ENCODE measurements around the gene S100A5. TPM values are rescaled to one million over a fixed set of nuclear protein-coding genes. Genes with fewer than 3 reads are reported as not detected.
"Not testable (repeated sequence)": the region's sequence is repeated elsewhere in the genome, so short reads cannot be mapped to it uniquely, and the experiment has no call there.

The S100A5 gene, protein sequence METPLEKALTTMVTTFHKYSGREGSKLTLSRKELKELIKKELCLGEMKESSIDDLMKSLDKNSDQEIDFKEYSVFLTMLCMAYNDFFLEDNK
- not detected for total RNA-seq

DNA sequence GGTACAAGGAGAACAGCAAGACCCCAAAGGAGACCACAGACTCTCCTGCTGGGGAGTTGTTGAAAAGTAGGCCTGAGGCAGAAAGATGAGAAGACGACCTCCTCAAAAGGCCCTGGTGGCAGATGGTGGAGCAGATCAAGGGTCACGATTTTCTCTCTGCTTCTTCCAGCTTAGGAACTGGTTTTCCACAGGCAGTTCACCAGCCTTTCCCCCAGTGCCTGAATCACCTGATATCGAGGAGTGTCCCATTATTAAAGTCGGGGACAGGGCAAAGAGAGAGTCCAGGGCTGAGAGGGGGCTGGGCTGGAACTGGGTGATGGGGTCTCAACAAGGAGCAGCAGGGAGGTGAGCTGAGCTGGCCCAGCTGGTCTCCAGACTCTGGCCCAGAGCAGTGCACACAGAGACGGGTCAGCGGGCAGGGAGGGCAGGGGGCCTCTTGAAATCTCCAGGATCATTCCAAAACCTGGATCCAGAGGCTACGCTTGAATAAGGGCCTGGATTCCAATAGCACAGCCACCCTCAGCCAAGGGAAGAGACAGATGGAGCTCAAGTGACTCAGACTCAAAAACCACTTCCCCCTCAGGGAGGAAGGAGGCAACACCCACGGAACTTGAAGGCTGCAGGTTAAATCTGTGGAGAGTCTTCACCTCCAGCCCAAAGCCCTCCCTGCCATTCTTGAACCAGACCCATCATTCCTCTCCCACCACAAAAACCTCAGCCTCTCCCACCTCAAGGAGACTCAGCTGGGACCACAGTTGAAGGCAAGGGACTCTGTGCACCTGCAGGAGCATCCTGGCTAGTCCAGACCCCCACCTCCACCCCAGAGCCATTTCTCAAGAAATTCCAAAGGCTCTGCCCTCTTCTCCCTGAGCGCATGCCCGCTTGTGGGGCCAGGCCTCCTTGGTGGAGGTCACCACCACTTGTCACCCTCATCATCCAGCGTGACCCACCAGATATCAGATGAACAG is at the start of gene S100A5:
Gene S100A5 (minus strand): TSS at position 541 of the 968 bp plus-strand sequence. CDS start 743 bp downstream, outside the sequence.
- Histone ChIP-seq H3K9me3 (no peaks in the 10 kb centered on the region), H3K36me3 (no peaks in the 10 kb centered on the region), H3K4me3 (no peak within 1 kb of the TSS), H3K27me3 (no peaks in the 10 kb centered on the region), H3K4me1 (peaks cover 0 to 69% (median 23%) of the 10 kb centered on the region in 4 donors), H3K27ac (peak within 1 kb of the TSS in 3 of 4 donors; percentile 50 to 68 (median 59))
- DNase-seq, result peak in 2 of 3 donors; percentile 62 to 70
- TF ChIP-seq, protein P1, sequence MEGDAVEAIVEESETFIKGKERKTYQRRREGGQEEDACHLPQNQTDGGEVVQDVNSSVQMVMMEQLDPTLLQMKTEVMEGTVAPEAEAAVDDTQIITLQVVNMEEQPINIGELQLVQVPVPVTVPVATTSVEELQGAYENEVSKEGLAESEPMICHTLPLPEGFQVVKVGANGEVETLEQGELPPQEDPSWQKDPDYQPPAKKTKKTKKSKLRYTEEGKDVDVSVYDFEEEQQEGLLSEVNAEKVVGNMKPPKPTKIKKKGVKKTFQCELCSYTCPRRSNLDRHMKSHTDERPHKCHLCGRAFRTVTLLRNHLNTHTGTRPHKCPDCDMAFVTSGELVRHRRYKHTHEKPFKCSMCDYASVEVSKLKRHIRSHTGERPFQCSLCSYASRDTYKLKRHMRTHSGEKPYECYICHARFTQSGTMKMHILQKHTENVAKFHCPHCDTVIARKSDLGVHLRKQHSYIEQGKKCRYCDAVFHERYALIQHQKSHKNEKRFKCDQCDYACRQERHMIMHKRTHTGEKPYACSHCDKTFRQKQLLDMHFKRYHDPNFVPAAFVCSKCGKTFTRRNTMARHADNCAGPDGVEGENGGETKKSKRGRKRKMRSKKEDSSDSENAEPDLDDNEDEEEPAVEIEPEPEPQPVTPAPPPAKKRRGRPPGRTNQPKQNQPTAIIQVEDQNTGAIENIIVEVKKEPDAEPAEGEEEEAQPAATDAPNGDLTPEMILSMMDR (IDR thresholded peaks at IDR 0.05), result no peak
- TF ChIP-seq POLR2A (IDR thresholded peaks at IDR 0.05), result no peak

DNA sequence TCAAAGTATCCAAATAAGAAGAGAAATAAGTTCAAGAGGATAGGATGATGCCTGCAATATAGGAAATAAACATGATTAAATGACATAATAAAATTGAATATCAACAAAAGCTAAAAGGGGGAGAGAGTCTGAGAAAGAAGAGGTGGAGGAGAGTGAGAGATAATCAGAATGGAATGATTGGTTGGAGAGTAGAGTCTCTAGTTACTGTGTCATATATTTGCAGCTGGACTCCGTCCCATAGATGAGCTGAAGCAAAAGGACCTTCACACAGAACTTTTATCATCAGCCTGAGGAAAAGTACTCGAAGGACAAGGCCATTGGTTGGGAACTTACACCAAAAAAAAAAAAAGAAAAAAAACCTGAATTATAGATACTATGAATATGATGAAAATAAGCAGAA is 47.7 kb upstream of the S100A5 start:
- no peak overlapping the region for H3K4me3 ChIP-seq
- no peak overlapping the region for H3K27ac ChIP-seq
- no peaks in the 10 kb centered on the region for H3K9me3 ChIP-seq
- no peak for DNase-seq
- TF ChIP-seq, protein P1 (IDR thresholded peaks at IDR 0.05), result no peak
- TF ChIP-seq POLR2A (IDR thresholded peaks at IDR 0.05), result no peak
- H3K27me3 ChIP-seq, result no peaks in the 10 kb centered on the region
- no peaks in the 10 kb centered on the region for H3K4me1 ChIP-seq
- H3K36me3 ChIP-seq, result no peaks in the 10 kb centered on the region

DNA sequence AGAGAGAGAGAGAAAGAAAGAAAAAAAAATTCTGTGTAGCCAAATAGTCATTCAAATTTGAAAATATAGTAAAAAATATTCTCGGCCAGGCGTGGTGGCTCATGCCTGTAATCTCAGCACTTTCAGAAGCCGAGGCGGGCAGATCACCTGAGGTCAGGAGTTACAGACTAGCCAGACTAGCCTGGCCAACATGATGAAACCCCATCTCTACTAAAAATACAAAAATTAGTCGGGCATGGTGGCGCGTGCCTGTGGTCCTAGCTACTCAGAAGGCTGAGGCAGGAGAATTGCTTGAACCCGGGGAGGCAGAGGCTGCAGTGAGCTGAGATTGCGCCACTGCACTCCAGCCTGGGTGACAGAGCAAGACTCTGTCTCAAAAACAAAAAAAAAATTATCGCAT is 47.3 kb upstream of the S100A5 start:
- not testable (repeated sequence) for DNase-seq, H3K9me3 ChIP-seq, H3K36me3 ChIP-seq, H3K27ac ChIP-seq, H3K4me1 ChIP-seq, H3K27me3 ChIP-seq, H3K4me3 ChIP-seq

DNA sequence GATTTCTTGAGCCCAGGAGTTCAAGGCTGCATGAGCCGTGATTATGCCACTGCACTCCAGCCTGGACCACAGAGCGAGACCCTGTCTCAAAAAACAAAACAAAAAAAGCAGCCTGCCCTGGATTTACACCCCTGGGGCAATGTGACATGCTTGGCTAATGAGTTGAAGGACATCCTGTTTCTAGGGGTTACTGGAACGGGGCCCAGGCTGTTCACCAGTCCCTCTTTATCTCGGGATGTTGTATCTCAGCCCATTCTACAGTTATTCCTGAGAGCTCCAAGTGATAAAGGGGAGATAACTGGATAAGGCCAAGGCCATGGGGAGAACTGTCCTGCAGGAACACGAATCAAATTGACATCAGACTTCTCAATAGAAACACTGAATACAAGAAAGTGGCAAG is 46.6 kb upstream of the S100A5 start:
- H3K9me3 ChIP-seq, result no peaks in the 10 kb centered on the region
- H3K27ac ChIP-seq, result no peak overlapping the region
- no peaks in the 10 kb centered on the region for H3K27me3 ChIP-seq
- H3K4me3 ChIP-seq, result no peak overlapping the region
- TF ChIP-seq POLR2A (IDR thresholded peaks at IDR 0.05), result no peak
- no peaks in the 10 kb centered on the region for H3K4me1 ChIP-seq
- no peaks in the 10 kb centered on the region for H3K36me3 ChIP-seq
- peak in 1 of 3 donors; percentile 24 for DNase-seq

DNA sequence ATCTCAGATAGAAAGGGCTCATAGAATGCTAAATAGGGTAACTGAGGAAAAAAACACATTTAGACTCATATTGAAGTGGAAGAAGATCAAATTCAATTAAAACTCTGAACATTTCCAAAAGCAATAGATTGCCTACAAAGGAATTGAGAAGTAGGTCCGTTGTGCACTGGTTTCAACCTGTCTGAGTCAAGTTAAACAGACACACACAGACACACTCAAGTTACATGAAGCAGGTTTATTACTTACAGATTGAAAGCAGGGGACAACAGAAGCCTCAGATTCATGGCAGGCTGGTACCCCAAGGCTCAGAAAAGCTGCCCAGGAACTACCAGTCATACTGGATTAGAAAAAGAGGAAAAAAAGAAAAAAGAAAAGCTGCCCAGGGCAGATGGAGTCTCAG is 45.6 kb upstream of the S100A5 start:
- Histone ChIP-seq H3K9me3 (no peaks in the 10 kb centered on the region), H3K36me3 (no peaks in the 10 kb centered on the region)
- TF ChIP-seq POLR2A (IDR thresholded peaks at IDR 0.05), result no peak
- TF ChIP-seq, protein P1 (IDR thresholded peaks at IDR 0.05), result no peak

DNA sequence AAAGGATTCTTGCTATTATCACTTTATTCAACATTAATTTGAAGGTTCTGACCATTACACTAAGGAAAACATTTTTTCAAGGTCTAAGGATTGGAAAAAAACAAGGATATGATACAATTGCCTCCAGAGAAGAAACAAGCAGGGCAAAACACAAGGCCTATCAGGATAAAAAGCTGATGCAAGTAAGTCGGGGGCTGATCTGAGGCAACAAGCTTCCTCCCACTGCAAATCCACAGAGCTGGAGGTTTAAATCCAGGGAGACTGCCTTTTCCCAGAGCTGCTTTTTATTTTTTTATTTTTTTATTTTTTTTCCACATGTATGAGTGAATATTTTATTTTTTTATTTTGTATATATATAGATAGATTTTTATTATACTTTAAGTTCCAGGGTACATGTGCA is 44.3 kb upstream of the S100A5 start:
- Histone ChIP-seq H3K27ac (no peak overlapping the region), H3K27me3 (no peaks in the 10 kb centered on the region), H3K4me3 (no peak overlapping the region), H3K9me3 (no peaks in the 10 kb centered on the region), H3K4me1 (no peaks in the 10 kb centered on the region), H3K36me3 (no peaks in the 10 kb centered on the region)
- TF ChIP-seq, protein P1 (IDR thresholded peaks at IDR 0.05), result no peak
- TF ChIP-seq POLR2A (IDR thresholded peaks at IDR 0.05), result no peak
- no peak for DNase-seq

More for the DNA sequence above, 45.6 kb upstream of the S100A5 start:
- peak in 1 of 3 donors; percentile 10 for DNase-seq
- no peak overlapping the region for H3K27ac ChIP-seq
- no peaks in the 10 kb centered on the region for H3K27me3 ChIP-seq
- no peak overlapping the region for H3K4me3 ChIP-seq
- H3K4me1 ChIP-seq, result no peaks in the 10 kb centered on the region
